IMR-90 (cell line): ENCODE data around the gene FOXD4L6. TPM values are rescaled to one million over a fixed set of nuclear protein-coding genes. Genes with fewer than 3 reads are reported as not detected.
"Not testable (repeated sequence)": the region's sequence is repeated elsewhere in the genome, so short reads cannot be mapped to it uniquely, and the experiment has no call there.

Source experiments
- ATAC-seq: fragments of 200-7000 bp; cut with Tn5 transposase; 2 replicates; pipeline ENCODE4 v1.9.1; 2020; ENCODE audit warnings: low read depth, mild to moderate bottlenecking, moderate library complexity
- BruUV-seq: library from RNA; stranded (reverse); fragments of 400-500 nt; replicated peaks from 2 replicates; lab custom pipeline; 2021; lab: Mats Ljungman, UMichigan
- CTCF ChIA-PET: fragments of 300-600 bp; formaldehyde crosslinking; extraction: SDS; loops from one replicate; lab custom pipeline; 2021; ENCODE audit warnings: antibody characterized with exemption; lab: Yijun Ruan, JAX
- POLR2A ChIA-PET: fragments of 300-600 bp; sonication (Branson Sonifier 250); formaldehyde crosslinking; loops from one replicate; lab custom pipeline; 2022; ENCODE audit warnings: antibody characterized with exemption; ENCODE audit not compliant: unreplicated experiment; lab: Charles Lee
- DNase-seq: peaks from one replicate; pipeline ENCODE4 v3.0.0; 2013
- H2AFZ ChIP-seq: replicated peaks from 2 replicates; pipeline ENCODE3; 2013; ENCODE audit warnings: low read length, mild to moderate bottlenecking; ENCODE audit not compliant: poor library complexity
- H2AK5ac ChIP-seq: 2 replicates; pipeline ENCODE4 v1.6.1; 2013; ENCODE audit warnings: low read depth, low read length, inconsistent platforms
- H2AK9ac ChIP-seq: replicated peaks from 2 replicates; pipeline ENCODE3; 2013; ENCODE audit warnings: mild to moderate bottlenecking, low read depth, low read length, moderate library complexity; ENCODE audit not compliant: poor library complexity
- H2BK120ac ChIP-seq: 2 replicates; pipeline ENCODE4 v1.6.1; 2013; ENCODE audit warnings: low read depth, low read length, inconsistent platforms
- H2BK15ac ChIP-seq: 3 replicates; pipeline ENCODE4 v1.6.1; 2013; ENCODE audit warnings: low read depth, low read length, inconsistent platforms
- H2BK20ac ChIP-seq: 2 replicates; pipeline ENCODE4 v1.6.1; 2013; ENCODE audit warnings: low read depth, mild to moderate bottlenecking, inconsistent platforms, low read length, moderate library complexity
- H2BK5ac ChIP-seq: 2 replicates; pipeline ENCODE4 v1.6.1; 2013; ENCODE audit warnings: mild to moderate bottlenecking, low read depth, low read length, inconsistent platforms; ENCODE audit not compliant: poor library complexity, severe bottlenecking
- H3K14ac ChIP-seq: replicated peaks from 2 replicates; pipeline ENCODE4 v1.6.1; 2013; ENCODE audit warnings: low read depth, low read length, inconsistent platforms
- H3K18ac ChIP-seq: 2 replicates; pipeline ENCODE4 v1.6.1; 2013; ENCODE audit warnings: low read depth, low read length, control low read depth
- H3K23ac ChIP-seq: 2 replicates; pipeline ENCODE4 v1.6.1; 2013; ENCODE audit warnings: low read depth, low read length, inconsistent platforms
- H3K27ac ChIP-seq: 2 replicates; pipeline ENCODE4 v1.5.1; 2013; ENCODE audit warnings: mild to moderate bottlenecking, control low read depth, low read length; ENCODE audit not compliant: insufficient read depth
- H3K27me3 ChIP-seq: 2 replicates; pipeline ENCODE4 v1.6.1; 2013; ENCODE audit warnings: low read length; ENCODE audit not compliant: control insufficient read depth, insufficient read depth
- H3K36me3 ChIP-seq: 2 replicates; pipeline ENCODE4 v1.6.1; 2013; ENCODE audit warnings: low read length, mixed read lengths; ENCODE audit not compliant: control insufficient read depth, insufficient read depth
- H3K4ac ChIP-seq: 2 replicates; pipeline ENCODE4 v1.6.1; 2013; ENCODE audit warnings: low read depth, low read length, inconsistent platforms
- H3K4me1 ChIP-seq: 2 replicates; pipeline ENCODE4 v1.6.1; 2013; ENCODE audit warnings: low read length, mixed read lengths; ENCODE audit not compliant: control insufficient read depth, insufficient read depth
- H3K4me2 ChIP-seq: 2 replicates; pipeline ENCODE4 v1.6.1; 2013; ENCODE audit warnings: low read depth, mild to moderate bottlenecking, control low read depth, low read length, moderate library complexity
- H3K4me3 ChIP-seq: 2 replicates; pipeline ENCODE4 v1.5.1; 2013; ENCODE audit warnings: low read depth, mild to moderate bottlenecking, control low read depth, low read length, moderate library complexity; ENCODE audit not compliant: insufficient read depth
- H3K56ac ChIP-seq: 2 replicates; pipeline ENCODE4 v1.6.1; 2013; ENCODE audit warnings: low read length, inconsistent platforms; ENCODE audit not compliant: insufficient read depth; ENCODE audit errors: extremely low read depth
- H3K79me1 ChIP-seq, 2 experiments: 2 replicates each; pipeline ENCODE4 v1.6.1; 2013; ENCODE audit warnings: low read length in 2 of 2, inconsistent platforms in 1 of 2, low read depth in 1 of 2
- H3K9ac ChIP-seq: 2 replicates; pipeline ENCODE4 v1.6.1; 2013; ENCODE audit warnings: low read depth, low read length, control low read depth
- H3K9me1 ChIP-seq: 2 replicates; pipeline ENCODE4 v1.6.1; 2013; ENCODE audit warnings: low read length, inconsistent platforms; ENCODE audit not compliant: insufficient read depth
- H3K9me3 ChIP-seq: 2 replicates; pipeline ENCODE4 v1.6.1; 2013; ENCODE audit warnings: low read length; ENCODE audit not compliant: control insufficient read depth, insufficient read depth
- H4K20me1 ChIP-seq: 2 replicates; pipeline ENCODE4 v1.6.1; 2013; ENCODE audit warnings: low read length, inconsistent platforms; ENCODE audit not compliant: insufficient read depth
- H4K5ac ChIP-seq: 2 replicates; pipeline ENCODE4 v1.6.1; 2013; ENCODE audit warnings: mild to moderate bottlenecking, low read depth, low read length, control low read depth
- H4K8ac ChIP-seq, 2 experiments: 2 replicates each; pipeline ENCODE4 v1.6.1; 2013; ENCODE audit warnings: low read depth in 2 of 2, low read length in 2 of 2, control low read depth in 1 of 2, inconsistent platforms in 1 of 2
- H4K91ac ChIP-seq: 2 replicates; pipeline ENCODE4 v1.6.1; 2013; ENCODE audit warnings: low read depth, low read length, inconsistent platforms; ENCODE audit not compliant: insufficient read depth
- WGBS, 2 experiments: methylation state at CpG; one replicate each; pipeline versions ENCODE4 v1.1.5 to v1.1.7; 2013; ENCODE audit warnings: missing lambda C conversion rate in 2 of 2; ENCODE audit not compliant: insufficient read length in 1 of 2; ENCODE audit errors: extremely low coverage in 2 of 2; 5-methylcytosine and 5-hydroxymethylcytosine counted together
- dilution Hi-C: fragments of 300-500 bp; cut with HindIII; formaldehyde crosslinking; loops from one replicate; pipeline ENCODE4 v1.14.3; 2018; ENCODE audit warnings: low sequenced_read_pairs; ENCODE audit not compliant: unreplicated experiment
- in situ Hi-C: fragments of 300-500 bp; cut with MboI; formaldehyde crosslinking; loops from 3 replicates; pipeline ENCODE4 v1.14.3; 2019; ENCODE audit warnings: low sequenced_read_pairs, inconsistent platforms, mixed read lengths
- intact Hi-C: fragments of 100-400 bp; cut with micrococcal nuclease; formaldehyde crosslinking; loops from 2 replicates; pipeline ENCODE4 v1.10.0; 2022
- polyA plus RNA-seq, 3 experiments: library from polyadenylated mRNA; depleted of rRNA; stranded (reverse); fragments of >200 nt; gene quantifications; 2 replicates each; pipeline ENCODE4 v1.2.3, GENCODE V29; 2012; ENCODE audit warnings: low replicate concordance in 1 of 3
- total RNA-seq: library from RNA; depleted of rRNA; stranded (reverse); fragments of >200 nt; gene quantifications from 2 replicates; pipeline ENCODE4 v1.2.3, GENCODE V29; 2012

Gene FOXD4L6
- total and polyA plus RNA-seq, 2 of the 4 experiments (the other 2 are of a cell fraction) = not detected

- H3K4me2 ChIP-seq, H3K27me3 ChIP-seq, BruUV-seq, in situ Hi-C loops, H3K36me3 ChIP-seq, H3K27ac ChIP-seq, H2BK20ac ChIP-seq, H4K20me1 ChIP-seq, DNase-seq, H4K8ac ChIP-seq, H2BK15ac ChIP-seq, dilution Hi-C loops, H3K9ac ChIP-seq, H3K9me1 ChIP-seq, H3K4ac ChIP-seq, ATAC-seq, CTCF ChIA-PET, H2AK5ac ChIP-seq, H3K14ac ChIP-seq, H2AFZ ChIP-seq, H2BK5ac ChIP-seq, intact Hi-C loops, H2BK120ac ChIP-seq, H4K91ac ChIP-seq, POLR2A ChIA-PET, H3K79me1 ChIP-seq, H4K5ac ChIP-seq, H3K9me3 ChIP-seq, H2AK9ac ChIP-seq, H3K18ac ChIP-seq, H3K4me3 ChIP-seq, H3K4me1 ChIP-seq, H3K56ac ChIP-seq, H3K23ac ChIP-seq: not testable (repeated sequence)
- no CpG with 5 or more reads among the region's 45 CpGs for WGBS, 2 experiments
Observed at GRCh38 chr9:41126746-41127446, 1.6 kb downstream of the FOXD4L6 start.

DNA sequence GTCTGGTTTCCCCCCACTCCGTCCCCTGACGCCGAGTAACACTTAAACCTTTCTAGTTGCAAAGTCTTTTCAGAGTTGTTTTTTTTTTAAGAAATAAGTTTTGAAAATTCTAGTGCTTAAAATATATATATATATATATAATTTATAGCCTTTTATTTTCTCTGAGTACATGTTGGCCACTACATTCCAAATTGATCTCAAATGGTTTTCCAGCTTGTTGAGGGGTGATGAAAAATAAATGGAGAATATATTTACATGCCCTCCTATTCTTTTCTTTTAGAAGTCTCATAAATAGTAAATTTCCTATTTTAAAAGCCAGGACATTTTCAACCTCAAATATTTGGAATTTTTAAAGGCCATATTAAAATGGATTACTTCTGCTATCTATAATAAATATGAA, 2.5 kb downstream of the FOXD4L6 start:
- H3K27me3 ChIP-seq, H3K36me3 ChIP-seq, CTCF ChIA-PET, H2BK20ac ChIP-seq, H3K79me1 ChIP-seq, H3K9me3 ChIP-seq, ATAC-seq, H2AK9ac ChIP-seq, H4K91ac ChIP-seq, H2AK5ac ChIP-seq, H4K8ac ChIP-seq, H3K9ac ChIP-seq, H2BK120ac ChIP-seq, H3K4ac ChIP-seq, dilution Hi-C loops, H2BK15ac ChIP-seq, H4K20me1 ChIP-seq, H3K18ac ChIP-seq, DNase-seq, in situ Hi-C loops, H3K9me1 ChIP-seq, intact Hi-C loops, H3K4me1 ChIP-seq, H3K56ac ChIP-seq, H4K5ac ChIP-seq, H3K4me3 ChIP-seq, H2BK5ac ChIP-seq, H2AFZ ChIP-seq, H3K4me2 ChIP-seq, H3K27ac ChIP-seq, BruUV-seq, POLR2A ChIA-PET, H3K23ac ChIP-seq, H3K14ac ChIP-seq: not testable (repeated sequence)
- WGBS, 2 experiments = no CpG with 5 or more reads among the region's 3 CpGs
